Measurements from ENCODE around the gene ODAD2. TPM values are rescaled to one million over a fixed set of nuclear protein-coding genes. Genes with fewer than 3 reads are reported as not detected.
"Not testable (repeated sequence)": the region's sequence is repeated elsewhere in the genome, so short reads cannot be mapped to it uniquely, and the experiment has no call there.

ODAD2 gene
- total RNA-seq, 2 donors from 2014 or later: 6.0 to 12.0 TPM

GRCh38 chr10:27959093-27959715 is 39.7 kb downstream of the ODAD2 start:
- Histone ChIP-seq H3K36me3 (ENCODE audit: control insufficient read depth, insufficient read depth, low read length) (no peaks in the 10 kb centered on the region), H3K27ac (ENCODE audit: low read depth, low read length) (no peak overlapping the region), H3K27me3 (ENCODE audit: control insufficient read depth, insufficient read depth, low read length, poor library complexity, severe bottlenecking) (no peaks in the 10 kb centered on the region), H3K9ac (ENCODE audit: extremely low read depth, low read length, poor library complexity, severe bottlenecking) (no peak overlapping the region), H3K4me3 (ENCODE audit: low read length) (no peak overlapping the region), H3K9me3 (ENCODE audit: control insufficient read depth, low read length) (no peaks in the 10 kb centered on the region), H3K4me1 (ENCODE audit: control insufficient read depth, insufficient read depth, low read length) (no peaks in the 10 kb centered on the region)
- H3K36me3 Mint-ChIP-seq (ENCODE audit: low read depth): peaks cover 17% of the 10 kb centered on the region
- TF ChIP-seq CTCF (conservative IDR thresholded peaks at IDR 0.05): no peak
- DNase-seq: no peak
- H3K4me1 Mint-ChIP-seq: no peaks in the 10 kb centered on the region
- no peak overlapping the region for H3K27ac Mint-ChIP-seq
- H3K27me3 Mint-ChIP-seq (ENCODE audit: insufficient read depth): no peaks in the 10 kb centered on the region
- no peak overlapping the region for H3K4me3 Mint-ChIP-seq
- WGBS, 2 experiments (ENCODE audit: insufficient coverage in 1 of 2, insufficient read length in 1 of 2): 89 to 92% methylated on average over 4 to 5 of the region's 6 CpGs
- H3K9me3 Mint-ChIP-seq: no peaks in the 10 kb centered on the region

GRCh38 chr10:27958383-27958782 is 40.5 kb downstream of the ODAD2 start:
- not testable (repeated sequence) for H3K9me3 Mint-ChIP-seq

DNA sequence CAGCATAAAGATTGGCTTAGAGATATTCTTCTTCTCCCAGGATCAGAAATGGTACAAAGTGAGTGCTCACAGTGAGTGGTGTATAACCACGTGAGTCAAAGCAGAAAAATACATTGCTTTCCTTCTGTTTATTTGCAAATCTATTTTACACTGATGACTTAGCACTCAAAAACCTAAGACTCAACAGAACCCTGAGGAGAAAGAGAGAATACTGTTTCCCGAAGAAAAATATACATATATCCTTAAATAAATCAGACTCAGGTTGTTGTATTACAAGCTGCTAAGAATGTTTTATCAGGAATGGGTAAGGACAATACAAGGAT is 48.7 kb downstream of the ODAD2 start:
- no peak overlapping the region for H3K4me3 Mint-ChIP-seq
- no peaks in the 10 kb centered on the region for H3K4me1 Mint-ChIP-seq
- H3K4me1 ChIP-seq (ENCODE audit: control insufficient read depth, insufficient read depth, low read length): no peaks in the 10 kb centered on the region

More at GRCh38 chr10:27958383-27958782, 40.5 kb downstream of the ODAD2 start:
- H3K9ac ChIP-seq (ENCODE audit: extremely low read depth, low read length, poor library complexity, severe bottlenecking); H3K4me1 Mint-ChIP-seq; H3K4me3 Mint-ChIP-seq; DNase-seq; H3K27ac ChIP-seq (ENCODE audit: low read depth, low read length); H3K27me3 ChIP-seq (ENCODE audit: control insufficient read depth, insufficient read depth, low read length, poor library complexity, severe bottlenecking); H3K27ac Mint-ChIP-seq; H3K4me3 ChIP-seq (ENCODE audit: low read length); H3K27me3 Mint-ChIP-seq (ENCODE audit: insufficient read depth); H3K9me3 ChIP-seq (ENCODE audit: control insufficient read depth, low read length); H3K4me1 ChIP-seq (ENCODE audit: control insufficient read depth, insufficient read depth, low read length); H3K36me3 ChIP-seq (ENCODE audit: control insufficient read depth, insufficient read depth, low read length): not testable (repeated sequence)
- H3K36me3 Mint-ChIP-seq (ENCODE audit: low read depth): peaks cover 16% of the 10 kb centered on the region
- 88 to 100% methylated on average over 1 to 2 of the region's 3 CpGs for WGBS, 2 experiments (ENCODE audit: insufficient coverage in 1 of 2, insufficient read length in 1 of 2)

More for the DNA sequence above, 48.7 kb downstream of the ODAD2 start:
- Histone ChIP-seq H3K36me3 (ENCODE audit: control insufficient read depth, insufficient read depth, low read length) (no peaks in the 10 kb centered on the region), H3K27me3 (ENCODE audit: control insufficient read depth, insufficient read depth, low read length, poor library complexity, severe bottlenecking) (no peaks in the 10 kb centered on the region), H3K9ac (ENCODE audit: extremely low read depth, low read length, poor library complexity, severe bottlenecking) (no peak overlapping the region), H3K9me3 (ENCODE audit: control insufficient read depth, low read length) (no peaks in the 10 kb centered on the region), H3K4me3 (ENCODE audit: low read length) (no peak overlapping the region), H3K27ac (ENCODE audit: low read depth, low read length) (no peak overlapping the region)
- Mint-ChIP-seq H3K9me3 (no peaks in the 10 kb centered on the region), H3K27ac (no peak overlapping the region), H3K36me3 (ENCODE audit: low read depth) (peaks cover 2% of the 10 kb centered on the region), H3K27me3 (ENCODE audit: insufficient read depth) (no peaks in the 10 kb centered on the region)
- DNase-seq: no peak
- 80 to 88% methylated on average over 1 of the region's 2 CpGs for WGBS, 2 experiments (ENCODE audit: insufficient coverage in 1 of 2, insufficient read length in 1 of 2)
- no peak for TF ChIP-seq CTCF (conservative IDR thresholded peaks at IDR 0.05)

Data from endodermal cell (in vitro differentiated cells).